Testis (tissue), 2 donors: ENCODE measurements around the gene STRIP2.

Experiments
- CTCF ChIP-seq, 3 experiments: fragments of 450-650 bp in 2 of 3; fragments of 200-600 bp in 1 of 3; sonication (generic) in 1 of 3; IDR thresholded peaks; one replicate each; pipeline ENCODE4 v1.5.1; 2016 to 2019; ENCODE audit warnings: antibody characterized with exemption in 3 of 3, mild to moderate bottlenecking in 2 of 3, moderate library complexity in 1 of 3
- POLR2A ChIP-seq: fragments of 450-650 bp; IDR thresholded peaks from one replicate; pipeline ENCODE4 v1.6.1; 2017; ENCODE audit warnings: antibody characterized with exemption, mild to moderate bottlenecking, moderate library complexity

GRCh38 chr7:129423700-129424410 lies 10.4 kb upstream of the STRIP2 start:
- TF ChIP-seq CTCF (IDR thresholded peaks at IDR 0.05): no peak
- TF ChIP-seq POLR2A: no peak
